Glutamatergic neuron (in vitro differentiated cells): Measurements from ENCODE around the gene TGFB2. TPM values are rescaled to one million over a fixed set of nuclear protein-coding genes. Genes with fewer than 3 reads are reported as not detected.

Experiments
- DNase-seq: peaks from one replicate; pipeline ENCODE4 v3.0.0; 2022
- H3K27ac Mint-ChIP-seq: one replicate; pipeline ENCODE4 v1.8.0; 2020; ENCODE audit warnings: mild to moderate bottlenecking, mixed read lengths, inconsistent platforms; ENCODE audit not compliant: unreplicated experiment
- H3K27me3 Mint-ChIP-seq: one replicate; pipeline ENCODE4 v1.8.0; 2020; ENCODE audit warnings: mild to moderate bottlenecking, moderate library complexity, mixed read lengths, inconsistent platforms; ENCODE audit not compliant: unreplicated experiment
- H3K36me3 Mint-ChIP-seq: one replicate; pipeline ENCODE4 v1.8.0; 2020; ENCODE audit warnings: mild to moderate bottlenecking, mixed read lengths, inconsistent platforms; ENCODE audit not compliant: unreplicated experiment
- H3K4me1 Mint-ChIP-seq: one replicate; pipeline ENCODE4 v1.8.0; 2020; ENCODE audit warnings: mild to moderate bottlenecking, low read depth, mixed read lengths, inconsistent platforms; ENCODE audit not compliant: unreplicated experiment
- H3K4me3 Mint-ChIP-seq: one replicate; pipeline ENCODE4 v1.8.0; 2020; ENCODE audit warnings: mild to moderate bottlenecking, mixed read lengths, inconsistent platforms; ENCODE audit not compliant: unreplicated experiment
- H3K9me3 Mint-ChIP-seq: one replicate; pipeline ENCODE4 v1.8.0; 2020; ENCODE audit warnings: mild to moderate bottlenecking, moderate library complexity, mixed read lengths, inconsistent platforms; ENCODE audit not compliant: unreplicated experiment
- total RNA-seq: library from RNA; stranded (reverse); fragmentation: NEBNext Ultra II Directional; extraction: Animal tissue kit (Norgen Biotek cat#: 25700); gene quantifications from one replicate; pipeline ENCODE4 v1.2.1, GENCODE V29; 2021; ENCODE audit not compliant: unreplicated experiment
- TF ChIP-seq, protein P1 (sequence below): fragments of 200-600 bp; sonication (generic); IDR thresholded peaks from one replicate; pipeline ENCODE4 v1.5.0; 2021; ENCODE audit not compliant: partially characterized antibody, unreplicated experiment

TGFB2 gene
- total RNA-seq, 1 donor from 2014 or later: 2.0 TPM

DNA sequence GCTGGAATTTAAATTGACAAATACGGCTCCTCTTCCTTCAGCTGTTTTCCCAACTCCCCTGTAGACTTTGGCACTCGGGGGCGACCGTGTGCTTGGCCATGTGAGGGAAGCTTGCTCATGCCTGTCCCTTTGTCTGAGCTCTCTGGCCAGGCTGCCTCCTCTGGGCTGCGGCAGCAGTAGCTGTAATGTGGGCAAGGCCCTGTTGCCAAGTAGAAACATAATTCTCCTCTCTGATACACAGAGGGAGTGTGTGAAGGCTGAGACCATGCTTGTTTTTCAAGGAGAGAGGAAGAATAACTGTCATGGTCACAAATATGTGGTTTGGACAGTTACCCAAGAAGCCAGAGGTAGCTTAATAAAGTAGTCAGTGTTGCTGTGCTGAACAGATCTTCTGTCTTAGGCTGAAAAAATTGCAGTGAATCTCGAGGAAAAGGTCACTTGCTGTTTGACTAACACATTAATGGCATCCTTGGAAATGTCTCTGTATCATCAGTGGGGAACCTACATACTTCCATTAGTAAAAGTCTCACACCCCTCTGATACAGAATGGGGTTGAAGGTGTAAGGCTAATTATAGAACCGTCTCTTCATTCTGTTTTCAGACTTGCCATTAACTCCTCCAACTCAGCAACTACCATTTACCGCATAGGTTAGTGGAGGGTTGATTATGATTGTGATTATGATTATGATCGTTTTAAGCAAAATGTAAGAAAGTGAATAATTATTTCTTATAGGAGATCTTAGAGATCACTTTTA is 94.6 kb downstream of the TGFB2 start:
- Mint-ChIP-seq H3K9me3 (no peaks in the 10 kb centered on the region), H3K36me3 (no peaks in the 10 kb centered on the region), H3K4me1 (no peaks in the 10 kb centered on the region), H3K4me3 (no peak overlapping the region), H3K27me3 (peaks cover 1% of the 10 kb centered on the region), H3K27ac (no peak overlapping the region)
- TF ChIP-seq, protein P1, sequence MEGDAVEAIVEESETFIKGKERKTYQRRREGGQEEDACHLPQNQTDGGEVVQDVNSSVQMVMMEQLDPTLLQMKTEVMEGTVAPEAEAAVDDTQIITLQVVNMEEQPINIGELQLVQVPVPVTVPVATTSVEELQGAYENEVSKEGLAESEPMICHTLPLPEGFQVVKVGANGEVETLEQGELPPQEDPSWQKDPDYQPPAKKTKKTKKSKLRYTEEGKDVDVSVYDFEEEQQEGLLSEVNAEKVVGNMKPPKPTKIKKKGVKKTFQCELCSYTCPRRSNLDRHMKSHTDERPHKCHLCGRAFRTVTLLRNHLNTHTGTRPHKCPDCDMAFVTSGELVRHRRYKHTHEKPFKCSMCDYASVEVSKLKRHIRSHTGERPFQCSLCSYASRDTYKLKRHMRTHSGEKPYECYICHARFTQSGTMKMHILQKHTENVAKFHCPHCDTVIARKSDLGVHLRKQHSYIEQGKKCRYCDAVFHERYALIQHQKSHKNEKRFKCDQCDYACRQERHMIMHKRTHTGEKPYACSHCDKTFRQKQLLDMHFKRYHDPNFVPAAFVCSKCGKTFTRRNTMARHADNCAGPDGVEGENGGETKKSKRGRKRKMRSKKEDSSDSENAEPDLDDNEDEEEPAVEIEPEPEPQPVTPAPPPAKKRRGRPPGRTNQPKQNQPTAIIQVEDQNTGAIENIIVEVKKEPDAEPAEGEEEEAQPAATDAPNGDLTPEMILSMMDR: no peak
- DNase-seq: no peak

DNA sequence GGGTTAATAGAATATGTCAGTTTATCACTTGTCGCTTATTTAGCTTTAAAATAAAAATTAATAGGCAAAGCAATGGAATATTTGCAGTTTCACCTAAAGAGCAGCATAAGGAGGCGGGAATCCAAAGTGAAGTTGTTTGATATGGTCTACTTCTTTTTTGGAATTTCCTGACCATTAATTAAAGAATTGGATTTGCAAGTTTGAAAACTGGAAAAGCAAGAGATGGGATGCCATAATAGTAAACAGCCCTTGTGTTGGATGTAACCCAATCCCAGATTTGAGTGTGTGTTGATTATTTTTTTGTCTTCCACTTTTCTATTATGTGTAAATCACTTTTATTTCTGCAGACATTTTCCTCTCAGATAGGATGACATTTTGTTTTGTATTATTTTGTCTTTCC is 98.1 kb downstream of the TGFB2 start:
- Mint-ChIP-seq H3K36me3 (no peaks in the 10 kb centered on the region), H3K27me3 (peaks cover 1% of the 10 kb centered on the region), H3K27ac (no peak overlapping the region), H3K9me3 (no peaks in the 10 kb centered on the region), H3K4me3 (no peak overlapping the region), H3K4me1 (no peaks in the 10 kb centered on the region)
- DNase-seq: no peak
- TF ChIP-seq, protein P1: no peak

DNA sequence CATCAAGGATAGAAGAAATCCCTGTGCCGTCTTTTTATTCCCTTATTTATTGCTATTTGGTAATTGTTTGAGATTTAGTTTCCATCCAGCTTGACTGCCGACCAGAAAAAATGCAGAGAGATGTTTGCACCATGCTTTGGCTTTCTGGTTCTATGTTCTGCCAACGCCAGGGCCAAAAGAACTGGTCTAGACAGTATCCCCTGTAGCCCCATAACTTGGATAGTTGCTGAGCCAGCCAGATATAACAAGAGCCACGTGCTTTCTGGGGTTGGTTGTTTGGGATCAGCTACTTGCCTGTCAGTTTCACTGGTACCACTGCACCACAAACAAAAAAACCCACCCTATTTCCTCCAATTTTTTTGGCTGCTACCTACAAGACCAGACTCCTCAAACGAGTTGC is 99.0 kb downstream of the TGFB2 start:
- H3K4me3 Mint-ChIP-seq: no peak overlapping the region
- TF ChIP-seq, protein P1: no peak
- H3K27ac Mint-ChIP-seq: no peak overlapping the region
- no peaks in the 10 kb centered on the region for H3K4me1 Mint-ChIP-seq
- no peaks in the 10 kb centered on the region for H3K9me3 Mint-ChIP-seq
- no peaks in the 10 kb centered on the region for H3K36me3 Mint-ChIP-seq
- no peak for DNase-seq
- H3K27me3 Mint-ChIP-seq: peaks cover 1% of the 10 kb centered on the region

DNA sequence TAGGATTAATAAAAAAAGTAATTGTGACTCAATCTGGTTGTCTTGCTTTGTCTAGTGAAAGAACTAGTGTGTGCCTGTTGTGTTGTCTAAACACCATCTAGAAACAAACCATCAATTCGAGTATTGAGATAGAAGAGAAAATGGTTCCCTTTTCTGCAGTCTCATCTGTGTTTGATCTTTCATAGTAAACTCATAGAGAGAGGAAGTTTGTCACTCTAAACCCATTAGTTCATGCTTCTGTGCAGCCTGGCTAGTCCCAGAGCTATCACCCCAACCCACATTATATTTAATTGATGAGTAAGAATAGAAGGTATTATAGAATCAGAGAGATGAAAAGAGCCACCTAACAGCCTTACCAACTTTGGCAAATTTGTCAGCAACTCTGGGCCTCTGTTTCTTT is 99.5 kb downstream of the TGFB2 start:
- no peaks in the 10 kb centered on the region for H3K4me1 Mint-ChIP-seq
- peaks cover 1% of the 10 kb centered on the region for H3K27me3 Mint-ChIP-seq
- H3K9me3 Mint-ChIP-seq: no peaks in the 10 kb centered on the region
- TF ChIP-seq, protein P1: no peak
- H3K4me3 Mint-ChIP-seq: no peak overlapping the region
- no peaks in the 10 kb centered on the region for H3K36me3 Mint-ChIP-seq
- no peak overlapping the region for H3K27ac Mint-ChIP-seq
- no peak for DNase-seq

DNA sequence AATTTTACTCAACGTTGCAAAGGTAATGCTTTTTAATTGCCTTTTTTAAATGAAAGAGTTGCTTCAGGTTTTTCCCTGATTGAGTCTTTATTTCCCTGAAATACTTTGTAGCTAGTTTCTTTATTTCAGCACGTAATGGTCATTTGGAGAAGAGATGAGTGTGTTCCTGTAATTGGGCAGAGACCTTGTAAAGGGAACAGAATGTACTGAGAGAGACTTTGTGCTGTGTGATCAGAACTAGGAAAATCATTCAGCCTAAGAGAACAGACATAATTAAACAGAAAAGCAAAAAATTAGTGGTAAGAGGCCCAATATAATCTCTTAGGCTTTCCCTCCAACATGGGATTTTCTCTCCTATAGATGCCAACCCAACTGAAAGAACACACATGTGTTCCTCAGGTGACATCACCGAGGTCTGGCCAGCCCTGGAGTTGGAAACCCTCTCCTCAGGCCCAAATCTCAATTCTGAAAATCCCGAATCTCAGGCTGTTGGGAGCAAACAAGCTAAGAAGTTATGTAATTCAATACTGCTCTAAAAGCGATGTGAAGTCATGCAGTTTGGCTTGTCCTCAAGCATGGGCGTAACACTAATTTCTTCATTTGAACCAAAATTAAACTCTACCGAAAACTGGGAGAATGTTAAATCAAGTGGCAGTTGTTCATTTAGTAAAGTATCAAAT is 102.0 kb downstream of the TGFB2 start:
- Mint-ChIP-seq H3K4me1 (no peaks in the 10 kb centered on the region), H3K9me3 (no peaks in the 10 kb centered on the region), H3K4me3 (no peak overlapping the region), H3K27ac (no peak overlapping the region), H3K36me3 (no peaks in the 10 kb centered on the region), H3K27me3 (no peaks in the 10 kb centered on the region)
- TF ChIP-seq, protein P1: no peak
- no peak for DNase-seq
